CD14-positive monocyte (primary cell): Measurements from ENCODE around the gene CPT2. TPM values are rescaled to one million over a fixed set of nuclear protein-coding genes. Genes with fewer than 3 reads are reported as not detected.

Experiments used
- DNase-seq, 3 donors: peaks; one replicate each; pipeline ENCODE4 v3.0.0-alpha.2; 2011 to 2022
- H2AFZ ChIP-seq: 2 replicates; pipeline ENCODE4 v1.6.0; 2012; ENCODE audit warnings: mild to moderate bottlenecking, low read depth, low read length, inconsistent platforms; ENCODE audit not compliant: insufficient read depth, poor library complexity, severe bottlenecking
- H3K27ac ChIP-seq, 2 donors: 1 replicate in 1 of 2; 2 replicates in 1 of 2; pipeline ENCODE4 v1.5.1; 2012 to 2013; ENCODE audit warnings: low read length in 2 of 2, control low read depth in 1 of 2, inconsistent platforms in 1 of 2, low read depth in 1 of 2, mild to moderate bottlenecking in 1 of 2
- H3K27me3 ChIP-seq, 2 donors: one replicate each; pipeline versions ENCODE4 v1.6.0 to v1.6.1; 2011 to 2013; ENCODE audit warnings: low read length in 2 of 2; ENCODE audit not compliant: control insufficient read depth in 2 of 2, insufficient read depth in 2 of 2
- H3K36me3 ChIP-seq, 2 donors: replicated peaks in 1 of 2; 1 replicate in 1 of 2; 2 replicates in 1 of 2; pipeline versions ENCODE4 v1.5.1 to v1.6.1; 2012 to 2013; ENCODE audit warnings: low read length in 2 of 2, control low read depth in 1 of 2, inconsistent platforms in 1 of 2, mild to moderate bottlenecking in 1 of 2; ENCODE audit not compliant: insufficient read depth in 2 of 2, control insufficient read depth in 1 of 2
- H3K4me1 ChIP-seq, 2 donors: 1 replicate in 1 of 2; 2 replicates in 1 of 2; pipeline versions ENCODE4 v1.5.1 to v1.6.1; 2012 to 2013; ENCODE audit warnings: low read length in 2 of 2, control low read depth in 1 of 2, inconsistent platforms in 1 of 2, mild to moderate bottlenecking in 1 of 2, moderate library complexity in 1 of 2; ENCODE audit not compliant: insufficient read depth in 2 of 2, control insufficient read depth in 1 of 2
- H3K4me2 ChIP-seq: replicated peaks from 2 replicates; pipeline ENCODE3; 2012; ENCODE audit warnings: low read length, moderate library complexity, mild to moderate bottlenecking; ENCODE audit not compliant: poor library complexity, severe bottlenecking; ENCODE audit errors: extremely low read depth
- H3K4me3 ChIP-seq, 3 experiments: fragments of 200-600 bp in 1 of 3; sonication (generic) in 1 of 3; replicated peaks in 1 of 3; 1 replicate in 2 of 3; 2 replicates in 1 of 3; pipeline ENCODE4 v1.5.1; 2011 to 2013; ENCODE audit warnings: low read length in 3 of 3, mild to moderate bottlenecking in 3 of 3, control low read depth in 2 of 3, low read depth in 2 of 3, inconsistent platforms in 1 of 3, moderate library complexity in 1 of 3
- H3K79me2 ChIP-seq: 2 replicates; pipeline ENCODE4 v1.6.0; 2012; ENCODE audit warnings: mild to moderate bottlenecking, control low read depth, inconsistent platforms, low read length, moderate library complexity; ENCODE audit not compliant: insufficient read depth
- H3K9ac ChIP-seq: 2 replicates; pipeline ENCODE4 v1.6.0; 2017; ENCODE audit warnings: low read length, mild to moderate bottlenecking; ENCODE audit not compliant: insufficient read depth, poor library complexity, severe bottlenecking
- H3K9me3 ChIP-seq, 2 donors: replicated peaks in 1 of 2; 1 replicate in 1 of 2; 2 replicates in 1 of 2; pipeline versions ENCODE4 v1.5.1 to v1.6.1; 2012 to 2013; ENCODE audit warnings: low read length in 2 of 2, control low read depth in 1 of 2; ENCODE audit not compliant: control insufficient read depth in 1 of 2, insufficient read depth in 1 of 2
- H4K20me1 ChIP-seq: 2 replicates; pipeline ENCODE4 v1.6.0; 2012; ENCODE audit warnings: mild to moderate bottlenecking, low read length, control low read depth, moderate library complexity; ENCODE audit not compliant: insufficient read depth
- H3K27ac Mint-ChIP-seq, 7 donors: one replicate each; pipeline ENCODE4 v1.8.0; 2020; ENCODE audit warnings: mild to moderate bottlenecking in 7 of 7, mixed read lengths in 7 of 7, moderate library complexity in 6 of 7, inconsistent platforms in 2 of 7
- H3K27me3 Mint-ChIP-seq, 3 donors: one replicate each; pipeline ENCODE4 v1.8.0; 2021 to 2022; ENCODE audit warnings: low read depth in 3 of 3, mild to moderate bottlenecking in 3 of 3, mixed read lengths in 3 of 3, moderate library complexity in 3 of 3, inconsistent platforms in 1 of 3
- H3K36me3 Mint-ChIP-seq, 2 donors: one replicate each; pipeline ENCODE4 v1.8.0; 2020; ENCODE audit warnings: mixed read lengths in 2 of 2, inconsistent platforms in 1 of 2, mild to moderate bottlenecking in 1 of 2
- H3K4me1 Mint-ChIP-seq: one replicate; pipeline ENCODE4 v1.8.0; 2020; ENCODE audit warnings: mild to moderate bottlenecking, mixed read lengths
- H3K4me3 Mint-ChIP-seq, 2 donors: one replicate each; pipeline ENCODE4 v1.8.0; 2020; ENCODE audit warnings: mild to moderate bottlenecking in 2 of 2, mixed read lengths in 2 of 2, moderate library complexity in 1 of 2
- H3K9me3 Mint-ChIP-seq, 7 donors: one replicate each; pipeline ENCODE4 v1.8.0; 2020 to 2022; ENCODE audit warnings: mixed read lengths in 7 of 7, mild to moderate bottlenecking in 6 of 7, moderate library complexity in 6 of 7, inconsistent platforms in 2 of 7
- WGBS: methylation state at CpG from one replicate; pipeline ENCODE4 v1.1.5; 2013; ENCODE audit warnings: missing lambda C conversion rate; ENCODE audit not compliant: insufficient coverage; 5-methylcytosine and 5-hydroxymethylcytosine counted together
- intact Hi-C, 2 donors: fragments of 100-400 bp; cut with micrococcal nuclease; formaldehyde crosslinking; loops; one replicate each; pipeline versions ENCODE4 v1.15.0 to v1.15.1; 2023
- polyA plus RNA-seq, 3 donors: library from polyadenylated mRNA; depleted of rRNA in 1 of 3; unstranded in 2 of 3; stranded (reverse) in 1 of 3; fragments of 300-500 nt in 2 of 3; fragments of >200 nt in 1 of 3; fragmentation: Illumina TruSeq in 2 of 3; gene quantifications; 1 replicate in 2 of 3; 2 replicates in 1 of 3; pipeline ENCODE4 v1.2.3, GENCODE V29; 2012 to 2021
- TF ChIP-seq, protein P1 (sequence below): fragments of 200-600 bp; IDR thresholded peaks from one replicate; pipeline ENCODE4 v1.8.0; 2022; ENCODE audit warnings: antibody characterized with exemption, mild to moderate bottlenecking

CPT2 gene
- polyA plus RNA-seq, 3 donors: 7.6 to 29.6 (median 20.2) TPM

DNA sequence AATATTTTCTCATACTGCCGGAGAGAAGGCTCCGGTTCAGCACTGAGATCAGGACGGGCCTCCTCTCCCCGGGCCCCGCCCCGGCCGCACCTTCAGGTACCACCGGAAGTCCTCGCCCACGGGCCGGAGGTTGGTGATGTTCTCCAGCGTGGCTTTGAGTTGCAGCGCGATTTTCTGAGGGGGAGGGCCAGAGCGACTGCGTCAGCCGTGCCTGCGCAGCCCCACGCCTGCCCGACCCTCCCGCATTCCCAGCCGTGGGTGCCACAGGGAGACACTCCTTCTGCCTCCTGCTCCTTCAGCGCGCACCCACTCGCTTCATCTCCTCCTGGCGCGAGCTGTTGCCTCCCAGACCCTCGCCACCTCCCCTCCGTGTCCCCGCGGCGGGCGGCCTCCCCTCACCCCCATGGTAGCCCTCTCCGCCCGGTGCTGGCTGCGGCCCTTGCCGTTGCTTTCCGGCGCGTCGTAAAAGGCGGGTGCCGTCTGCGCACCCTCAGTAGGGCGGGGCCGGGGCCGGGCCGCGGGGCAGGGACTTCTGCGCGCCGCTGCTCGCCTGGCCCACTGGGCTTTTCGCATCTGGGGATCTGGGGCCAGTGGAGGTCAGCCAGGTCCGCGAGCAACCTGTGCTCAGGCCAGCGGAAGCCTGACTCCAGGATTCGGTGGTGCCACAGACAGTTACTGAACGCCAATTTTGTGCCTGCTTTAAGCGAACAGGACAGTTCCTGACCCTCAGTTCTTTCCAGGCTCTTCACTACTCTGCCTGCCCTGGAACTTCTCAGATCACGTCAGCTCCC lies 23.7 kb downstream of the CPT2 start, which contains the start of gene CZIB:
CZIB (minus strand) TSS at position 464 of the 791 bp plus-strand sequence; CDS start at position 405, 59 bp downstream.
- peaks cover 16% of the 10 kb centered on the region in 2 donors for H3K36me3 Mint-ChIP-seq
- Histone ChIP-seq H3K9ac (peak within 1 kb of the TSS; percentile 84), H3K4me1 (peaks cover 17 to 28% of the 10 kb centered on the region in 2 donors), H3K9me3 (no peaks in the 10 kb centered on the region), H4K20me1 (no peaks in the 10 kb centered on the region), H3K4me3 (peak within 1 kb of the TSS; percentile 73 to 91 (median 88)), H3K27me3 (no peaks in the 10 kb centered on the region), H3K4me2 (peak within 1 kb of the TSS; percentile 77), H2AFZ (peak within 1 kb of the TSS; percentile 98), H3K79me2 (peaks cover 13% of the 10 kb centered on the region), H3K27ac (peak within 1 kb of the TSS; percentile 64 to 88), H3K36me3 (peaks cover 6 to 24% of the 10 kb centered on the region in 2 donors)
- peak within 1 kb of the TSS; percentile 87 to 96 (median 92) for H3K27ac Mint-ChIP-seq
- WGBS: under 1% methylated on average over 57 of the region's 61 CpGs
- H3K27me3 Mint-ChIP-seq: peaks cover 0 to 3% (median 2%) of the 10 kb centered on the region in 3 donors
- TF ChIP-seq, protein P1, sequence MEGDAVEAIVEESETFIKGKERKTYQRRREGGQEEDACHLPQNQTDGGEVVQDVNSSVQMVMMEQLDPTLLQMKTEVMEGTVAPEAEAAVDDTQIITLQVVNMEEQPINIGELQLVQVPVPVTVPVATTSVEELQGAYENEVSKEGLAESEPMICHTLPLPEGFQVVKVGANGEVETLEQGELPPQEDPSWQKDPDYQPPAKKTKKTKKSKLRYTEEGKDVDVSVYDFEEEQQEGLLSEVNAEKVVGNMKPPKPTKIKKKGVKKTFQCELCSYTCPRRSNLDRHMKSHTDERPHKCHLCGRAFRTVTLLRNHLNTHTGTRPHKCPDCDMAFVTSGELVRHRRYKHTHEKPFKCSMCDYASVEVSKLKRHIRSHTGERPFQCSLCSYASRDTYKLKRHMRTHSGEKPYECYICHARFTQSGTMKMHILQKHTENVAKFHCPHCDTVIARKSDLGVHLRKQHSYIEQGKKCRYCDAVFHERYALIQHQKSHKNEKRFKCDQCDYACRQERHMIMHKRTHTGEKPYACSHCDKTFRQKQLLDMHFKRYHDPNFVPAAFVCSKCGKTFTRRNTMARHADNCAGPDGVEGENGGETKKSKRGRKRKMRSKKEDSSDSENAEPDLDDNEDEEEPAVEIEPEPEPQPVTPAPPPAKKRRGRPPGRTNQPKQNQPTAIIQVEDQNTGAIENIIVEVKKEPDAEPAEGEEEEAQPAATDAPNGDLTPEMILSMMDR: no peak
- intact Hi-C loops: no loop called here
- peak within 1 kb of the TSS; percentile 87 to 94 for H3K4me3 Mint-ChIP-seq
- H3K4me1 Mint-ChIP-seq: peaks cover 33% of the 10 kb centered on the region
- DNase-seq: peak; percentile 74 to 79 (median 77)
- H3K9me3 Mint-ChIP-seq: no peaks in the 10 kb centered on the region

DNA sequence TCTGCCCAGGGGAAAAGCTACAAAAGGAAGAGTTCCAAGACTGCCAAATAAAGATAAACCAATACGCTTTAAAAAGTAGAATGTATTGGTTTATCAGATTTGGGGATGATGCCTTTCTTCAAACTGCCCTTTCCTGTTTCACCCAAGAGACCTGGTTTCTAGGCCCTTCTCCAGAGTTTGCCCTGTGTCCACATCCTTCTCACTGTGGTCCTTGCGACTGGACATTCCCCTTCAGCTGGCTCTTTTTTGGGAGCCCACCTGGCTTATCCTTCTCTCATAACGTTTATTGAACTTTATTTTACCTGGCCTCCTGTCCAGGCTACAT lies 24.3 kb downstream of the CPT2 start:
- Mint-ChIP-seq H3K27ac (peak overlapping the region; percentile 80 to 96 (median 89)), H3K27me3 (peaks cover 0 to 3% (median 2%) of the 10 kb centered on the region in 3 donors), H3K4me3 (peak overlapping the region; percentile 87 to 94), H3K4me1 (peaks cover 30% of the 10 kb centered on the region), H3K9me3 (no peaks in the 10 kb centered on the region), H3K36me3 (peaks cover 15 to 16% of the 10 kb centered on the region in 2 donors)
- H3K9me3 ChIP-seq: no peaks in the 10 kb centered on the region
- peak overlapping the region; percentile 77 for H3K4me2 ChIP-seq
- peak overlapping the region; percentile 84 for H3K9ac ChIP-seq
- H3K4me1 ChIP-seq: peaks cover 17 to 28% of the 10 kb centered on the region in 2 donors
- H4K20me1 ChIP-seq: no peaks in the 10 kb centered on the region
- peak overlapping the region; percentile 45 to 88 for H3K27ac ChIP-seq
- peak overlapping the region; percentile 98 for H2AFZ ChIP-seq
- DNase-seq: no peak
- intact Hi-C loops: no loop called here
- TF ChIP-seq, protein P1: no peak
- peaks cover 13% of the 10 kb centered on the region for H3K79me2 ChIP-seq
- H3K27me3 ChIP-seq: no peaks in the 10 kb centered on the region
- peak overlapping the region; percentile 73 to 91 (median 88) for H3K4me3 ChIP-seq
- WGBS: 71% methylated on average over 1 of the region's 3 CpGs
- peaks cover 3 to 18% of the 10 kb centered on the region in 2 donors for H3K36me3 ChIP-seq
